SH-SY5Y (cell line): Measurements from ENCODE around the gene CDC40.

ENCODE experiments used
- GATA2 ChIP-seq: IDR thresholded peaks from 2 replicates; pipeline ENCODE4 v1.6.1; 2011; ENCODE audit warnings: mild to moderate bottlenecking, low read depth, low read length
- GATA3 ChIP-seq: IDR thresholded peaks from 2 replicates; pipeline ENCODE4 v1.6.1; 2011; ENCODE audit warnings: low read depth, mild to moderate bottlenecking, low read length, moderate library complexity

DNA sequence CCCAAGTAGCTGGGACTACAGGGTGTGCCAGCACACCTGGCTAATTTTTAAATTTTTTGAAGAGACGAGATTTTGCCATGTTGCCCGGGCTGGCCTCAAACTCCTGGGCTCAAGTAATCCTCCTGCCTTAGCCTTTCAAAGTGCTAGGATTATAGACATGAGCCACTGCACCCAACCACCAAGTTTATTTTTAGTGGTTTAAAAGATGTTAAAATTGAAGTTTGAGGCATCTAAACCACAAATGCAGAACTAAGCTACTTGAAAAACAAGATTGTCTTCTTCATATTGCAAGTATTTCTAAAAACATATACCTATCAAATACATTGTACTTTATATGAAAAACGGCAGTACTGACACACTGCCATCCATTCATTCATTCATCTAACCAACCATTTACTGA is 32.4 kb upstream of the CDC40 start:
- TF ChIP-seq GATA3 (no peak), GATA2 (no peak)
